DMS 273 (cell line): ENCODE measurements around the gene ERC1.
A peak's percentile ranks its signal among the peaks of the same experiment; 100 is the strongest.

Experiments
- DNase-seq: peaks from one replicate; lab custom pipeline; 2025; ENCODE audit not compliant: unreplicated experiment; lab: John Stamatoyannopoulos, UW

The ERC1 gene

DNA sequence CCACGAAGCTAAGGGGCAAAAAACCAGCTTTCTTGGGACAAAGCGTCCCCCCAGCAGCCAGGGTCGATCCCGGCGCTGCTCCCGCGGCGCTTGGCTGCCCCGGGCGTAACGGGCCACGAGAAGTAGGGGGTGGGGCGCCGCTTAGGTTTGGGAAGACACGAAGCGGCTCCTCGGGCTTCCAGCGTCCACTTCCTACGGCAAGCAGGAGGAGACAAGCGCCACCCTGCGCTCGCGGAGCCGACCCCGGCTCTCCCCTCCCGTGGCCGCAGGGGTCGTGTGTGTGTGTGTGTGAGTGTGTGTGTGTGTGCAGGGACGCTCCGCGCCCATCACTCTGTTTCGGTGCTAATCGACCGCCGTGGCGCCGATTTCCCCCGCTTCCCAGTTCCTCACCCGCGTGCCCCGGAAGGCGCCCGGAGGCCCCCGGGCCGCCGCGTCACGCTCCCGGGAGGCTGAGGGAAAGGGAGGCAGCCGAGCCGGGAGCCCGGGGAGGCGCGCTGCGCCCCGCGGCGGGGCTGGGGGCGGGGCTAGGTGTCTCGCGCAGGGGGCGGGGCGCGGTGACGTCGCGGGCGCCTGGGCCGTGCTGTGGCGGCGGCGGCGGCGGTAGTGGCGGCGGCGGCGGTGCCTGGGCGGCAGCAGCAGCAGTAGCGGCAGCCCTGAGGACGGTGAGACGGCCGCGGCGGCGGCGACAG is at the start of gene ERC1:
Gene ERC1, plus strand, starts transcription at position 563 of the 689 bp plus-strand sequence. CDS start 36,681 bp downstream, outside the sequence.
- DNase-seq, result peak; percentile 90

DNA sequence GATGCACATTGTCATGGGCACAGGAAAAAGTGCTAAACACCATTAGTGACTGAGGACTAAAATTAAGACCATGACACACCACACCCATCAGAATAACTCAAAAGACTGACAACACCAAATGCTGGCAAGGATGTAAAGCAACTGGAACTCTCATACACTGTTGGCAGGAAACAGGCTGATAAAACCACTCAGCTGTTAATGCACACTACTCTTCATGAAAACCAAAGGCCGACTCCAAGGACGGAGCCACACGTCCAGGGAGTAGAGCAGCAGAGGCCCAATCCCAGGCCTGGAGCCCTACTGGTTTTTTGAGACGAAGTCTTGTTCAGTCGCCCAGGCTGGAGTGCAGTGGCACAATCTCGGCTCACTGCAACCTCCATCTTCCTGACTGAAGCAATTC is 48.0 kb upstream of the ERC1 start:
- DNase-seq, result no peak

DNA sequence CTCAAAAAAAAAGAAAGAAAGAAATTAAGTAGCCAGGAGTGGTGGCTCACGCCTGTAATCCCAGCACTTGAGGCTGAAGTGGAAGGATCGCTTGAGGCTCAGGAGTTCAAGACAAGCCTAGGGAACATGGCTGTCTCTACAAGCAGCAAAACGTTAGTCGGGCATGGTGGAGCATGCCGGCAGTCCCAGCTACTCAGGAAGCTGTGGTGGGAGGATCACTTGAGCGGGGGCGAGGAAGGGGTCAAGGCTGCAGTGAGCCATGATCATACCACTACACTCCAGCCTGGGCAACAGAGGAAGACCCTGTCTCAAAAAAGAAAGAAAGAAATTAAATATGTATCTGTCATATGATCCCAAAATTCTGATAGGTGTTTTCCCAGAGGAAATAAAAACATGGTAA is 46.8 kb upstream of the ERC1 start:
- DNase-seq, result no peak

DNA sequence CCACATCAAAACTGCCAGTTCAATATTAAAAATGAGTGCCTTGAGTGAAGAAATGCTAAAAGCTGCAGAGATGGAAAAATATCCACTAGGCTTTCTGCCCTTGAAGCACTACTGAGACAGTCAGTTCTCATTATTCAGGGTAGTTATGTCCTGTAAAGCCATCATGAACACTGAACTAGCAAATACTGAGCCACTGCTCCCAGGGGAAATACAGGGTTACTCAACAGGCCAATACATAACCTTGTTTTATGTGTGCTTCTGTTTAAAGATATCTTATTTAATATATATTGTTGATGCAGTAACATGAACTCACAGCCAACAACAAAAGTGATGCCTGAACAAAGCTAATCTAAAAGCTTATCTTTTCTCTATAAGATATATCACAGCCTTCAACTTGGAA is 44.8 kb upstream of the ERC1 start:
- DNase-seq, result no peak

DNA sequence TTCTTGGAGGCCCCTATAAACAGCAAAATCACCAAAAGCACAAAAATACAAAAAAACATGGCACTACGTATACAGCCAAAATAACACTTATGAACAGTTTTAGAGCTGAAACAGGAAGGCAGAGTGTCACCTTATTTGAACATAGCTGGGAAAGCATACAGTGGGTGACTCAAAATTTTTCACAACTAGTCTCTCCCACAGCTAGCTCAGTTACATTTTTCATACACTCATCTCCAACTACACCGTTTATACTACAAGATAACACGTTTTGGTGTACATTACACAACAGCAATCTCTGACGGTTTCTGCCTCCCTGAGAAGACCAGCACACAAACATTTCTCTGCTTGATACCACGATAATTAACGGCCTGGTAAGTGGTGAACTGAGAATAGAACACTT is 44.4 kb upstream of the ERC1 start:
- DNase-seq, result no peak

DNA sequence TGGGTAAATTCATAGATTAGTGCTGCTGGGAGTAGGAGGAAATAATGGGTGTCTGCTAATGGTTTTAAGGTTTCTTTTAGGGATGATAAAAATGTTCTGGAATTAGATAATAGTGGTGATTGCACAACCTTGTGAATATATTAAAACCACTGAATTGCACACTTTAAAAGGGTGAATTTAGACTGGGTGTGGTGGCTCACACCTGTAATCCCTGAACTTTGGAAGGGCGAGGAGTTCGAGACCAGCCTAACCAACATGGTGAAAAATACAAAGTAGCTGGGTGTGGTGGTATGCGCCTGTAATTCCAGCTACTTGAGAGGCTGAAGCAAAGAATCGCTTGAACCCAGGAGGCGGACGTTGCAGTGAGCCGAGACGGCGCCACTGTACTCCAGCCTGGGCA is 42.8 kb upstream of the ERC1 start:
- DNase-seq, result no peak

DNA sequence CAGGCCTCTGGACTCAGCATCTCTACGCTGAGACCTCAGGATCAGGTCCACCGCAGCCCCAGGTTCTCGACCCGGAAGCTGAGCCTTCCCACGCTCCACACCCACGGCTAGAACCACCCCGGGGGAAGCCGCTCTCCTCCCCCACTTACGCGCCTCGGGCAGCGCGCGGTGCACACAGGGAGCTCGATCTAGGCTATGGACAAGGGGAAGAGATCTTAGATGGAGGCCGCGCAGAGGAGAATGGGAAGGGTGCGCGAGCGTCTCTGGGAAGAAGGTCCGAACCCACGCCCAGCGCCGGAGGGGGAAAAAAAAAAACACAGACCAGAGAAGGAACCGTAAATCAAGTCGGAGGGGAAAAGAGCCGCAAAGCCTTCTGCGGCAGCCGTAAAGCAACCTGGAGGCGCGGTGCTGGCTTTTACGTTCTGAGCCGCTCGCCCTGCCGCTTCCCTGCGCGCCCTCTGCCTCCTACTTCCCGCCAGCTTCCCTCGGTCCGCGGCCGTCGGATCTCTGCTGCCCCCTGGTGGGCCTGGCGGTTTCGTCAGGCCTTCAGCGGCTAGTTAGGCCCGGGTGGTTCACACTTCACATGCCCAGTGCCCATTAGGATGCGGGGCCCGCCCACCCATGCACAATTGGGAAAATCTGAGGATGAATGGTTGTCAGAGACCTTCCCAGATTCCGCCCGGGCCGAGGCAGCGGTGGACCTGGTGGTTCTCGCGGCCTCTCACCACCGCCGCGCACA is 41.4 kb upstream of the ERC1 start, which contains the start of gene RAD52:
Gene RAD52, minus strand, starts transcription at position 242 of the 739 bp plus-strand sequence. CDS start 16,636 bp downstream, outside the sequence.
- peak; percentile 97 for DNase-seq

DNA sequence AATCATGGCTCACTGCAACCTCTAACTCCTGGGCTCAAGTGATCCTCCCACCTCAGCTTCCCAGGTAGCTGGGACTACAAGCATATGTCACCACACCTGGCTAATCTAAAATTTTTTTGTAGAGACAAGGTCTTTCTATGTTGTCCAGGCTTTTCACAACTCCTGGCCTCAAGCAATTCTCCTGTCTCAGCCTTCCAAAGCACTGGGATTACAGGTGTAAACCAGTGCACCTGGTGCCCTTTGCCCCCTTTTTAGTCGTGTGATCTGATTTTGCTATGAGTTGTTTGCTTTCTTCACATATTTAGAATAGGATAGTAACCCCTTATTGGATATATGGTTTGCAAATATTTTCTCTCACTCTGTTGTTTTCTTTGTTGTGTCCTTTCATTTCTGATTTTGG is 39.8 kb upstream of the ERC1 start:
- no peak for DNase-seq

DNA sequence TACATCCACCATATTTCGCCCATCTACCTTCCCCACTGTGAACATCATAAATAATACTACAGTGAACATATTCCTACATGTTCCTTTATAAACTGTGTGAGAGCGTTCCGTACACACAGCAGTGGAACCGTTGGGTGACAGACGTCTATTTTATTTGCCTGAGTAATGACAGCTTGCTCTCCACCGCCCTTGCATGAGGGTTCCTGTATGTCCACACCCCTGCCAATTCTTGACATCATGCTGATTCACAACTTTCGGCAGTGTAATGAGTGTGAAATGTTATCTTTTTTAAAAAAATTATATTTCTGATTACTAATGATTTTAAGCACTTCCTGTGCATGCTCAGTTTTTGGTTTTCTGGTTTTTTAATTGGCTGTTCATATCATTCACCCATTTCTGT is 37.2 kb upstream of the ERC1 start:
- DNase-seq, result peak; percentile 68

DNA sequence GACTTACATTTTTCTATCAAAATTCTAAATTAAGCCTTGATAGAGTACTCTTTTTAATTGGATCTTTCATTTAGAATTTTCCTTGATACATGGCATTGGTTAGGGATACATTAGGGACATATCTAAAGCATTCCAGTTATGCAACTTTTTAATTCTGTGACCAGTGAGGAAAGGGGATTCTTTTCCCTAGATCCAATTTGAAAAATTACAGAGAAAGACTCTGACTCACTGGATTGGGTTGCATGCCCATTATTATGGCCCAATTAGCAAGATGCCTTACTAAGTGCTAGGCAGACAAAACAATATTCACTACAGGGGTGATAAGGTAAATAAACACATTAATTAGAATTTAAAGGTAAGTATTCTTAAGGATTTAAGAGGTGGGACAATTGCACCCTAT is 36.3 kb upstream of the ERC1 start:
- no peak for DNase-seq

DNA sequence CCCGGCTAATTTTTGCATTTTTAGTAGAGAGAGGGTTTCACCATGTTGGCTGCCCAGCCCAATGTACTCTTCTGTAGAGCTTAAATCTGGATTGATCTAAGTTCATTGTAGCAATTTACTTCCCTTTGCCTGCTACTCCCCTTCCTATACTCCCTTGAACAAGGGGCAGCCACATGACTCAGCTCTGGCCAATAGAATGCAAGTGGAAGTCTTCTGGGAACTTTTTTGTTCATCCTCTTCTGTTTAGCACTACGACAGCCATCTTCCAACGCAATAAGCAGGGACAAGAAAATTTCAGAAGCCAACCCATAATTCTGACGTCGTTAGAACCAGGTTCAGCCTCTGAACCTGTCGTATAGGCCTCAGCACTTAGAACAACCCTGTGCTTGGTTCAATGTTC is 35.1 kb upstream of the ERC1 start:
- DNase-seq, result no peak

DNA sequence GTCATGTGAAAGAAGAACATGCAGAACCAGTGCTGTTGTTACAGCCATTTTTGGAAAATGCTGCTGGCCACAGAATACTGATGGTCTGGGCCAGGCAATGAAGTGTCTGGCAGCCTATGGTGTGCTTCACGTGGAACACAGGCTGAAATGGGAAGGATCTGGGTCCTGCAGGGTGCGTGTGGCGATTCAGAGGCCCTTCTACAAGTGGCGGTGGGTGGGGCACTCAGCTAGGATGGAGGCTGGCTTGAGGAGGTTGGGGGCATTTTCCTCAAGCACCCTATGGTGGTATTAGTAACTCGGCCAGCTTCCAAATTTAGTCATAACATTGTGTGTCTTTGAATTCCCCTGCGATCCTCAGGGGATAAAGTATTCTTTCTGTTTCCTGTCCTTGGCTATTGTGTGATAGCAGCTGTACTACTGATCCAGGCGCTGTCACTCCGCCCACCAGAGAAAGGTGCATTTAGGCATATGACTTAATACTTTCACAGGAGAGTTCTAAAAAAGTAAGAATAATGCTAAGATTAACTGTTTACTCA is 32.4 kb upstream of the ERC1 start:
- DNase-seq, result no peak

DNA sequence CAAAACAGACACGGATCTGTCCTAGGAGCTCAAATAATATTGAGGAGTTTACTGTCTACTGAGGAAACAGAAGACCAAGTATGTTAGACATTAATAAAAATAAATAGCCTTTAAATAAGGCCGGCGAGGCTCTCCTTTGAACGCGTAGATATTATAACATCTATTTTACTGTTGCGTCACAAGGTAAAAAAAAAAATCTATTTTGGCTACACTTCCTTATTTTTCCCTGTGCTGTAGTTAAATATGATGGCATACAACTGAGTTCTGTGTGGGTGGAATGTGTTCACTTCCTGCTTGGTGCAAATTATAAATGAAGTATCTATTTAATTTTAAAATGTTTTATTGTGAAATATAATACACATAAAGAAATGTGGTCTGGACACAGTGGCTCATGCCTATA is 24.3 kb upstream of the ERC1 start:
- no peak for DNase-seq

DNA sequence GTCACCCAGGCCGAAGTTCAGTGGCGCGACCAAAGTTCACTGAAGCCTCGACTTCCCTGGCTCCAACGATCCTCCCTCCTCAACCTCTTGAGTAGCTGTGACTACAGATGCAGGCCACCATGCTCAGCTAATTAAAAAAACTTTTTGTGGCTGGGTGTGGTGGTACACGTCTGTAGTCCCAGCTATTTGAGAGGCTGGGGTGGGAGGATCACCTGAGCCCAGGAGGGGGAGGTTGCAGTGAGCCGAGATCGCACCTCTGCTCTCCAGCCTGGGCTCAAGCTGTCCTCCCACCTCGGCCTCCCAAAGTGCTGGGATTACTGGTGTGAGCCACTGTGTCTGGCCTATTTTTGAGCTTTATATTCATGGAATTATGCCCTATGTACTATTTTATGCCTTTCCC is 23.4 kb upstream of the ERC1 start:
- no peak for DNase-seq

DNA sequence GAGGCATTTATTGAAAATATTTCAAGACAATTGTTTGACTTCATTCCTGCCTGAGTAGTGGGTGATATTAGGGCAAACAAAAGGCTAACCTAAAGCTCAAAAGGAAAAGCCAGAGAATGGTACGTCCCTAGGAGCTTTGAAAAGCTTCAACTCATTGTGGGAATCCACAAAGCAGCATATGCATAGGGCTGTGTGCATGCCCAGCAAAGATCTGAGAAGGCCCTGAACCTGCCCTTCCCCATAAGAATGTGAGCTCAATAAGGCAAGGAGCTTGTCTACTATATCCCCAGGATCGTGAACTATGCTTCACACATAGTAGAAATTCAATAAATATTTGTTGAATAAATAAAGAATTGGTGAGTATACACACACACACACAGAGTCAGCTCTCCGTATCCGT is 22.5 kb upstream of the ERC1 start:
- no peak for DNase-seq

DNA sequence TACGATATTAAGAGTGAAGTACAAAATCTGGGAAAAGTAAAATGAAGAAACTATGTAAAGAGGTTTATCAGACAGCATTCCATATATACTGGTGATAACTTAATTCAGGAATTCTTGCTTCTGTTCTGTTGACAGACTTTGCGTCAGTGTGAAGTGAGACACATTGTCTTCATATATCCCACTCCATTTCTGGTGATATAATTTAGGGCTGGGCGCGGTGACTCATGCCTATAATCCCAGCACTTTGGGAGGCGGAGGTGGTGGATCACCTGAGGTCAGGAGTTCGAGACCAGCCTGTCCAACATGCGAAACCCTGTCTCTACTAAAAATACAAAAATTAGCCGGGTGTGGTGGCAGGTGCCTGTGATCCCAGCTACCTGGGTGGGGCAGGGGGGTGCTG is 21.2 kb upstream of the ERC1 start:
- DNase-seq, result no peak

DNA sequence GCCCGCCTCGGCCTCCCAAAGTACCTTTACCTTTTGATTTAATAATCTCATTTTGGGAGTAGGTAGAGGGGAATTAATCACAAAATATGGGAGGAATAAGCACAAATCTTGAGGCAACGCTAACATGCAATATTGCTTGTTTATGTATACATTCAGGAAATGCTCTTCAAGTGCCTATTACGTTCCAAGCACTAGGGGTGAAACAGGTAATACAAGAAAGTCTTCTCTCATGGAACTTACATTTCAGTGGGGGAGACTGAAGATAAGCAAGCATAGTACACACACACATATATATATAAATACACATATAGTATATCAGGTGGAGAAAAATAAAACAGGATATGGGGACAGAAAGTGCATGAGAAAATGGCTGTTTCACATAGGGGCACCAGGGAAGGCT is 19.0 kb upstream of the ERC1 start:
- no peak for DNase-seq

DNA sequence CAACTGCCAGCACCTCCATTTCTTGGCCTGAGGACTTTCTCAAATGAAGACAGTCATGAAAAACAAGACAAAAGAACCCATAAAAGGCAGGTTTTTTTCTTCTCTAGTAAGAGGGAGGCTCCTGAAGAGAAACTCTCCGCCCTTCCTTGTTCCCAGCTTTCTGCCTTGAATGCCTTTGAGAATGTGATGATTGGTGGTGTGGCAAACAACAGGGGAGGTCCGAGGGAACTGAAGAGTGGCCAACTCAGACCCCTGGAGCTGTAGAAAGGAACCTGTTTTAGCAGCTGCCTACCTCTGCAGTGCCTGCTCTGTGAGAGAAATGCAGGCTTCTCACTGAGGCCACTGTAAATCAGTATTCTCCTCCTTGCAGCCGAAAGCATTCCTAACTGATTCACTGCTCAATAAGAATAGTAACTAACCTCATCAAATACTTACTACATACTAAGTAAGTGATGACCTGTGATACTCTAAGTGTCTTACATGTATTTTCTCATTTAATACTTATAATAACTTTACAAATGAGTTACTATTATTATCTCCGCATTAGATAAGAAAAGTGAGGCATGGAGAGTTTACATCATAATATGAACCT is 16.7 kb upstream of the ERC1 start:
- DNase-seq, result no peak

DNA sequence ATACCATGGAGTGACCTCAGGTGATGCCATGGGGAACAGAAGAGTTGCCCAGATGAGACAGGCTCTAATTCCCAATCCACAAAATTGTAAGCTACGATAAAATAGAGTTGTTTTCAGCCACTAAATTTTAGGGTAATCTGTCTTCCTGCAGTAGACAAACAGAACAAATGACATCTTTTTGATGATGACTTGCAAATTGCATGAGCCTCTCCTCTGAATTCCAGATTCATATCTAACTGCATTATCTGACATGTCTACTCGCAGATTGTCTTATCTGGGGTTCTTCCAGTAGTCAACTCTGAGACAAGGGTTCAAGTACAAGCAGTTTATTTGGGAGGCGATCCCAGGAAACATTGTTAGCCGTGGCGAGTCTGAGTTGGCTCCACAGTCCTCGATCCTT is 14.4 kb upstream of the ERC1 start:
- no peak for DNase-seq

DNA sequence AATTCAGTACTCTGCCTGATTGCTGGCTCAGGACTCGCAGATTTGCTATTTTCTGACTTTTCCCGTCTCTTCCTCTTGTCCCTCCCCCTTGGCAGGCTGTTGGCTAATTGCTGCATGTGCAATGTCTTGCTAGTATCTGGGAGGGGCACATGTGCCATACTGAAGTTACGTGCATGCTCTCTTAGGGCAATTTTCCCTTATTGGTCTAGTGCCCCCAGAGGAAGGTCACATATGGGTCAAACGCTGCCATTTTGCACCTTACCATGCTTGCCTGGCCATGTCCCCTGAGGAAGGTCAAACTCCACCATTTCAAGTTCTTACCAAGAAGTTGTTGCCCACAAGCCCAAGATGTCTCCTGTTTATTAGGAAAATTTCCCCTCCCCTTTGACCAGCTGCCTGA is 13.9 kb upstream of the ERC1 start:
- no peak for DNase-seq

DNA sequence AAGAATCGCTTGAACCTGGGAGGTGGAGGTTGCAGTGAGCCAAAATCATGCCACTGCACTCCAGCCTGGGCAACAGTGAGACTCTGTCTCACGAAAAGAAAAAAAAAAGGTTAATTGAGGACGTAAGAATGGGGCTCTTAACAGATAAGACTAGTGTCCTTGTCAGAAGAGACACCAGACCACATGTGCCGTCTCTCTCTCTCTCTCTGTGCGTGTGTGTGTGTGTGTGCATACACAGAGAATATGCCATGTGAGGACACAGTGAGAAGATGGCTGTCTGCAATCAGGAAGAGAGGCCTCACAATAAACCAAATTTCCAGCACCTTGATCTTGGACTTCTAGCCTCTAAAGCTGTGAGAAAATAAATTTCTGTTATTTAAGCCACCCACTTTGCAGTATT is 11.7 kb upstream of the ERC1 start:
- no peak for DNase-seq

DNA sequence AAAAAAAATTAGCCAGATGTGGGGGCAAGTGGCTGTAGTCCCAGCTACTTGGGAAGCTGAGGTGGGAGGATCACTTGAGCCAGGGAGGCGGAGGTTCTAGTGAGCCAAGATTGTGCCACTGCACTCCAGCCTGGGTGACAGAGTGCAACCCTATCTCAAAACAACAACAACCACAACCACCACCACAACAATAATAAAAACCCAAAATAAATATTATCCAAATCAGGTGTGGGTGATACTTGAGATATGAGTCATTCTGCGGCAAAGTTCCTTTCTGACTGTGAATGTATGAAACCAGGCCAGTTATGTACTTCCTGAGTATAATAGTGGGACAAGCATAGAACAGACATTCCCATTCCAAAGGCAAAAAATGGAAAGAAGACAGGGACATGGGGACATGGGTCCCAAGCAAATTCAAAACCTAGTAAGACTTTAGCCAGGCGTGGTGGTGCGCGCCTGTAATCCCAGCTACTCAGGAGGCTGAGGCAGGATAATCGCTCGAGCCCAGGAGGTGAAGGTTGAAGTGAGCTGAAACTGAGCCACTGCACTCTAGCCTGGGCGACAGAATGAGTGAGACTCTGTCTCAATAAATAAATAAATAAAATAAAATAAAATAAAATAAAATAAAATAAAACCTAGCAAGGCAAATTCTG is 9.7 kb upstream of the ERC1 start:
- no peak for DNase-seq
